Endothelial cell of hepatic sinusoid (primary cell): ENCODE measurements around the gene RSPO3.

Experiments
- in situ Hi-C: cut with HindIII; loops from 2 replicates; pipeline ENCODE4 v1.10.0; 2017; ENCODE audit warnings: low sequenced_read_pairs

Gene RSPO3

GRCh38 chr6:127110712-127111111, 7.8 kb upstream of the RSPO3 start:
- in situ Hi-C loops: no loop called here

GRCh38 chr6:127111526-127111925, 6.9 kb upstream of the RSPO3 start:
- in situ Hi-C loops: no loop called here

- in situ Hi-C loops: no loop called here
Observed at GRCh38 chr6:127114214-127114760, 4.2 kb upstream of the RSPO3 start.

- in situ Hi-C loops: no loop called here
Observed at GRCh38 chr6:127115084-127115655, 3.3 kb upstream of the RSPO3 start.

GRCh38 chr6:127115746-127116145, 2.7 kb upstream of the RSPO3 start:
- in situ Hi-C loops: no loop called here

- in situ Hi-C loops: no loop called here
Observed at GRCh38 chr6:127117979-127118297, 533 bp upstream of the RSPO3 start.

- in situ Hi-C loops: loop anchor here (5.0 kb wide), 2 partner anchors 68 to 317 kb away; no protein-coding TSS in a partner anchor
Observed at GRCh38 chr6:127119102-127120022, 891 bp downstream of the RSPO3 start.

- in situ Hi-C loops: loop anchor here (5.0 kb wide), 2 partner anchors 67 to 318 kb away; no protein-coding TSS in a partner anchor
Observed at GRCh38 chr6:127120023-127120786, 1.7 kb downstream of the RSPO3 start.

GRCh38 chr6:127120787-127121636, 2.5 kb downstream of the RSPO3 start:
- in situ Hi-C loops: loop anchor here (5.0 kb wide), 2 partner anchors 66 to 319 kb away; no protein-coding TSS in a partner anchor

GRCh38 chr6:127121637-127121960, 3.1 kb downstream of the RSPO3 start:
- in situ Hi-C loops: loop anchor here (5.0 kb wide), 2 partner anchors 66 to 319 kb away; no protein-coding TSS in a partner anchor

GRCh38 chr6:127124172-127124571, 5.7 kb downstream of the RSPO3 start:
- in situ Hi-C loops: loop anchor here (5.0 kb wide), 2 partner anchors 63 to 322 kb away; no protein-coding TSS in a partner anchor

- in situ Hi-C loops: loop anchor here (5.0 kb wide), 2 partner anchors 63 to 322 kb away; no protein-coding TSS in a partner anchor
Observed at GRCh38 chr6:127124680-127125079, 6.2 kb downstream of the RSPO3 start.

- in situ Hi-C loops: no loop called here
Observed at GRCh38 chr6:127128066-127128465, 9.6 kb downstream of the RSPO3 start.

- in situ Hi-C loops: no loop called here
Observed at GRCh38 chr6:127129251-127129650, 10.8 kb downstream of the RSPO3 start.

GRCh38 chr6:127131275-127131674, 12.8 kb downstream of the RSPO3 start:
- in situ Hi-C loops: no loop called here

- in situ Hi-C loops: no loop called here
Observed at GRCh38 chr6:127131772-127132376, 13.4 kb downstream of the RSPO3 start.

- in situ Hi-C loops: no loop called here
Observed at GRCh38 chr6:127134136-127134535, 15.7 kb downstream of the RSPO3 start.

GRCh38 chr6:127136786-127137185, 18.3 kb downstream of the RSPO3 start:
- in situ Hi-C loops: no loop called here

GRCh38 chr6:127146932-127147331, 28.5 kb downstream of the RSPO3 start:
- in situ Hi-C loops: no loop called here

- in situ Hi-C loops: no loop called here
Observed at GRCh38 chr6:127147534-127147933, 29.1 kb downstream of the RSPO3 start.
